NB4 (cell line): ENCODE results near the gene XXYLT1.

ENCODE experiments used
- POLR2A ChIP-seq: IDR thresholded peaks from 2 replicates; pipeline ENCODE4 v1.6.1; 2011; ENCODE audit warnings: mild to moderate bottlenecking; ENCODE audit not compliant: insufficient read length; ENCODE audit errors: extremely low read depth
- TF ChIP-seq, protein P1 (sequence below): IDR thresholded peaks from one replicate; pipeline ENCODE4 v1.5.1; 2012; ENCODE audit warnings: low read depth, low read length

DNA sequence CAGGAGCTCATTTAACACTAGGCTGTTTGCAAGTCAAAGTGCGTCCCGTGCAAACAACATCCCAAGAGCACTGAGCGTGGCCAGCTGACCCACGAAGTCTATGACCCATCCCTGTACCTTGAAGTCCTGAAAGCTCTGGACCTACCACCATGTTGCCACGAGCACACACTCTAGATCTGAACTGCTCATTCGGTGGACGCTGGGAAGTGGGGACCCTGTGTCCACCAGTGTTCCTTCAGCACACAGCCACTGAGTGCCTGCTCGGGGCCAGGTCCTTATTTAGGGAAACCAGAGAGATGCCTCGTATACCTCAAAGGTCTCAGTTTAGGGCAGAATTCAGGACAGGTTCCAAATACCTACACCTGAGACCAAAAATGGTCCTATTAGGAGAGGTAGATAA, 236.9 kb downstream of the XXYLT1 start:
- TF ChIP-seq, protein P1, sequence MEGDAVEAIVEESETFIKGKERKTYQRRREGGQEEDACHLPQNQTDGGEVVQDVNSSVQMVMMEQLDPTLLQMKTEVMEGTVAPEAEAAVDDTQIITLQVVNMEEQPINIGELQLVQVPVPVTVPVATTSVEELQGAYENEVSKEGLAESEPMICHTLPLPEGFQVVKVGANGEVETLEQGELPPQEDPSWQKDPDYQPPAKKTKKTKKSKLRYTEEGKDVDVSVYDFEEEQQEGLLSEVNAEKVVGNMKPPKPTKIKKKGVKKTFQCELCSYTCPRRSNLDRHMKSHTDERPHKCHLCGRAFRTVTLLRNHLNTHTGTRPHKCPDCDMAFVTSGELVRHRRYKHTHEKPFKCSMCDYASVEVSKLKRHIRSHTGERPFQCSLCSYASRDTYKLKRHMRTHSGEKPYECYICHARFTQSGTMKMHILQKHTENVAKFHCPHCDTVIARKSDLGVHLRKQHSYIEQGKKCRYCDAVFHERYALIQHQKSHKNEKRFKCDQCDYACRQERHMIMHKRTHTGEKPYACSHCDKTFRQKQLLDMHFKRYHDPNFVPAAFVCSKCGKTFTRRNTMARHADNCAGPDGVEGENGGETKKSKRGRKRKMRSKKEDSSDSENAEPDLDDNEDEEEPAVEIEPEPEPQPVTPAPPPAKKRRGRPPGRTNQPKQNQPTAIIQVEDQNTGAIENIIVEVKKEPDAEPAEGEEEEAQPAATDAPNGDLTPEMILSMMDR, result no peak
- no peak for TF ChIP-seq POLR2A
